Hippocampal formation (tissue), 2 donors: Measurements from ENCODE around the gene HK3.

Experiments used
- DNase-seq, 2 donors: peaks; one replicate each; lab custom pipeline; 2025; lab: John Stamatoyannopoulos, UW

The HK3 gene, protein sequence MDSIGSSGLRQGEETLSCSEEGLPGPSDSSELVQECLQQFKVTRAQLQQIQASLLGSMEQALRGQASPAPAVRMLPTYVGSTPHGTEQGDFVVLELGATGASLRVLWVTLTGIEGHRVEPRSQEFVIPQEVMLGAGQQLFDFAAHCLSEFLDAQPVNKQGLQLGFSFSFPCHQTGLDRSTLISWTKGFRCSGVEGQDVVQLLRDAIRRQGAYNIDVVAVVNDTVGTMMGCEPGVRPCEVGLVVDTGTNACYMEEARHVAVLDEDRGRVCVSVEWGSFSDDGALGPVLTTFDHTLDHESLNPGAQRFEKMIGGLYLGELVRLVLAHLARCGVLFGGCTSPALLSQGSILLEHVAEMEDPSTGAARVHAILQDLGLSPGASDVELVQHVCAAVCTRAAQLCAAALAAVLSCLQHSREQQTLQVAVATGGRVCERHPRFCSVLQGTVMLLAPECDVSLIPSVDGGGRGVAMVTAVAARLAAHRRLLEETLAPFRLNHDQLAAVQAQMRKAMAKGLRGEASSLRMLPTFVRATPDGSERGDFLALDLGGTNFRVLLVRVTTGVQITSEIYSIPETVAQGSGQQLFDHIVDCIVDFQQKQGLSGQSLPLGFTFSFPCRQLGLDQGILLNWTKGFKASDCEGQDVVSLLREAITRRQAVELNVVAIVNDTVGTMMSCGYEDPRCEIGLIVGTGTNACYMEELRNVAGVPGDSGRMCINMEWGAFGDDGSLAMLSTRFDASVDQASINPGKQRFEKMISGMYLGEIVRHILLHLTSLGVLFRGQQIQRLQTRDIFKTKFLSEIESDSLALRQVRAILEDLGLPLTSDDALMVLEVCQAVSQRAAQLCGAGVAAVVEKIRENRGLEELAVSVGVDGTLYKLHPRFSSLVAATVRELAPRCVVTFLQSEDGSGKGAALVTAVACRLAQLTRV

GRCh38 chr5:176899296-176899891 lies at the start of gene HK3:
HK3 (minus strand) TSS chr5:176899346; CDS start chr5:176896159, 3,187 bp downstream.
- no peak for DNase-seq

DNA sequence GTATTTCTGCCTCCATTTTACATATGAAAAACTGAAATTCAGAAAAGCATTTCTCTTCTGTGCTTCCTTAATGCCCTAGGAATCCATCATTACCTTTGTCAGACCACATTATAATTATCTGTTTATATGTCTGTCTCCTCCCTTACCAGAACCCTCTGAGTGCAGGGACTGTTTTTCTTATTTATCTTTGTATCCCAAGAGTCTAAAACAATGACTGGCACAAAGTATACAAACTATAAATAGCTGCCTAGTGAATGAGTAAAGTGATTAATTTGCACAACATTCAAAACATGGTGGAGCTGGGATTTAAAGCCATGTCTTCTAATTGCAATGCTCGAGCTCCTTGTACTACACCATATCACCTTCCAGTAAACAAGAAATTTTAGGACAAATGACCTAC lies 49.3 kb upstream of the HK3 start:
- DNase-seq = no peak

DNA sequence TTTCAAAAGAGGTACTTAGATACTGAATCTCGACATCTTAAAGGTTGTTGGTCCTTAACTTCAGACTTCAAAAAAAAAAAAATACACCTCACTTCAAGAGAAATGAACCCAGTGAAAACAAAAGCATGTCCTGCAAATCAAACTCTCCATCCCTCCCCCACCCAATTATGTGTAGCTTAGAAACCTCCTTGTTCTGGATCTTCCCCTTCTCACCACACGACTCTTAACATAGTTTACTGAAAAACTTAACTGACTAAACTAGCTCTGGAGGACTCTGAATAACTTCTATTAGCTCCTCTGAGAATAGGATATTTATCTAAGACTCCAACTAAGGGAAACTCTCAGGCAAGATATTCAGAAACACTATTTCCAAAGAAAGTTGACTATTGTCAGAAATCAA lies 48.7 kb upstream of the HK3 start:
- no peak for DNase-seq

- DNase-seq = no peak
These were observed 45.1 kb upstream of the HK3 start for GRCh38 chr5:176944268-176944667.

GRCh38 chr5:176943816-176944215 lies 44.7 kb upstream of the HK3 start:
- no peak for DNase-seq

- no peak for DNase-seq
These were observed 42.8 kb upstream of the HK3 start for GRCh38 chr5:176941951-176942350.

GRCh38 chr5:176938472-176938871 lies 39.3 kb upstream of the HK3 start:
- no peak for DNase-seq

DNA sequence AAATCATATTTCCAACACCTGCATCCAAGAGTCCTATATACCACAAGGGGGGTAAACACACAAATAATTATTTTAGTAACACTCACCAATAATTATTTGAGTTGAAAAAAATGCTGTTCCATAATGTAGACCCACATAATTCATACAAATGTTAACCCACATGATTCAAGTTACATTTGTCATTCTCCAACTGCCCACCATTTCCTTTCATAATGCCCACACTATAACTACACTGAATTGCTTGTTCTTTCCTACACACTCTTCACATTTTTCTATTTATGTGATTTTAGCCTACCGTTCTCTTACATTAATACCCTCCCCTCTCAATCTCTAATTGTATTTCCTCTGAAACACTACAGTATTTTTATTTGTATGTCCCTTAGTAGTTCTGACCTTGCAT lies 35.9 kb upstream of the HK3 start:
- no peak for DNase-seq

GRCh38 chr5:176934309-176934930 lies 35.3 kb upstream of the HK3 start:
- no peak for DNase-seq

GRCh38 chr5:176929654-176930053 lies 30.5 kb upstream of the HK3 start:
- no peak for DNase-seq

- DNase-seq = no peak
These were observed 28.4 kb upstream of the HK3 start for GRCh38 chr5:176927562-176927961.

GRCh38 chr5:176922817-176923216 lies 23.7 kb upstream of the HK3 start:
- DNase-seq = no peak

- no peak for DNase-seq
These were observed 22.6 kb upstream of the HK3 start for GRCh38 chr5:176921714-176922113.

DNA sequence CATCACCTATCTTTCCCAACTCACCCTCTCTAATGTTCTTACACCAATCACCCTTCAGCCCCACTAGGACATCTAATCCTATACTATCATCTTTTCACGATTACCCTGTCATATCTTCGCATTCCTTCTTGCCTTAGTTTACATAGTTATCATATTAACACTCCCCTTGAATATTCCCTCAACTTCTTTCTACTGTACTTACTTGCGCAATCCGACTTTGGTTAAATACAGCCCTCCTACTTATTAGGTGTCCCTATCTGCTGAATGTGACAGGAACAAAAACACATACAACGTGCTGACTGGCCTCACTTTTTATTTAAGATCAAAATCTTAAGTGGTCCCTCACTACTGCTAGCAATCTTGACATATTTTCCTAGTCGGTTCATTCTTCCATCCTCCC lies 19.5 kb upstream of the HK3 start:
- no peak for DNase-seq

GRCh38 chr5:176916337-176916736 lies 17.2 kb upstream of the HK3 start:
- DNase-seq = no peak

DNA sequence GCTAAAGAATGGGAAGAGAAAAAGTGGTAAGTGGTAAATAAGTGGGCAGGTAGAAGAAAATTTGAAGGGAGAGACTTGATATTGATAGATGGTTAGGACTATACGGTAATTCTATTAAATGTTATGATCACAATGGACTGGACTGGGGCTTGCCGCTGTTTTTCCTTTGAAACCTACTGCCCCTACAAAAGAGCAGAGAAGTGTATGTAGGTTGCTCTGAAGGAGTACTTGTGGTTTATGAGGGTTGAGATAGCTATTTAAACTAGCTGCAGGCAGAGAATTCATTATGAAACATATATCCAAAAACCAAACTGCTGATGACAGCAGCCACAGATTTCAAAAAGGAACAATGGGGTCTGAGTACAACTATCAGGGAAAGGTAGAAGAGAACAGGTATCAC lies 16.8 kb upstream of the HK3 start:
- DNase-seq = no peak

DNA sequence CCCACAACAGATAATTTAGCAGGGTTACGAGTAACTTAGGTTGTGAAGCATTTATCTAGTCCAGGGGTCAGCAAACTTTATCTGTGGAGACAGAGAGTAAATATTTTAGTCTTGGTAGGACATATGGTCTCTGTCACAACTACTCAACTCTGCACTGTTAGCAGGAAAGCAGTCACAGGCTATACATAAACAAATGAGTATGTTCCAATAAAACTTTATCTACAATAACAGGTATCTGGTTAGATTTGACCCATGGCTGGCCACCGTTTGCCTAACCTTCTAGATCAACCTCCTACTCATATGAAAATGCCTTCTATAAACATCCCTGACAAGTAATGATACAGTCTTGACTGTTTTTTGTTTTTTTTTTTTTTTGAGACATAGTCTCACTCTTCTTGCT lies 13.0 kb upstream of the HK3 start:
- no peak for DNase-seq

DNA sequence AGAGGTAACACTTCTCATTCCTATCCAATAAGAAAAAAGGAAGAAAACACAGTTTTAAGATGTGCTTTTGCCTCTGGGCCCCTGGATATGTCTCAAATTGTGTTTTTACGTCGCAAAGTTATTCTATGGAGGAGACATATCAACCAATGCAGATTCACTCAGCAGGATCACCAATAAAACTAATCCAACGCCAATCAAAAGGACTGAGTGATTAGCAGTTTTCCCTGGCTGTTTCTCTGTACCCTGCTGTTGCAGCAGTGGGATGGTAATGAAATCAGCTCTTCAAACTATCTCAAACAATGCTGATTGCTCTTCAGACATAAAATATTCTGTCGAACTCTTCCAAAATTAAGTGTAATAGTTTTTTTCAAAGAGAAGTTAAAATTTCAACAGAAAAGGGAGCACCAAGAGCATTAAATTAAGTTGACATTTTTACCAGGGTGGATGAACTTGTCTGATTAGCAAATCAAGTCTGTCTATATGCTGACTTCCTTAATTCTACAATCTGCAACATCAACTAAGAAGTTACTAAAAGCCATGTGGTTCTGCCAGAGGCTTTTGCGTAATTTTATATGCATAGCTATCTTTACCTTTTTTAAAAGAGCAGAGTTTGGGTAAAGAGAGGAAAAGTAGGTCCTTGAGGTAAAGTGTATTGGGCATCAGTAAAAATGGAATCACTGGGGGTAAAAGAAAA lies 9.7 kb upstream of the HK3 start:
- DNase-seq = no peak

- no peak for DNase-seq
These were observed 7.7 kb upstream of the HK3 start for GRCh38 chr5:176906796-176907195.

DNA sequence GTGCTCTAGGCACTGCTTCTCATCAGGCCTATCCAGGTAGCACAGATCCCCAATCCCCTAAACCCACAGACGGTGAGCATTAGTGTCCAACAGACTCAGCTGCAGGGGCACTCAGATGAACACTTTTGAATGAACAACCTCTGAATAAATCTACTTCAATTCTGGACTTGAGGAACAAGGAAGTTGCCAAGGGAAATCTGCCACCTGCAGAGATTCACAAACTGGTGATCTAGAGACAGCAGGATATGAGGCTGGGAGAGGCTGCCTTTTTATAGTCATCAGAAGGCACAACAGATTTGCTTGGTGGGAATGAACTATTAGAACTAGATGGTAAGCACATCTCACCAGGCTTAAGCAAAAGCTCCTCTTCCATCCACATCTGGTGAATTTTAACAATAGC lies 7.0 kb upstream of the HK3 start:
- no peak for DNase-seq

GRCh38 chr5:176904276-176904675 lies 5.1 kb upstream of the HK3 start:
- no peak for DNase-seq
